ENCODE measurements around the gene HOGA1. TPM values are rescaled to one million over a fixed set of nuclear protein-coding genes. Genes with fewer than 3 reads are reported as not detected.

HOGA1 gene
- total and polyA plus RNA-seq, 2 donors (not counting 3 experiments of a cell fraction or from before 2014, with no cell fraction given), result 0.44 to 0.91 TPM

DNA sequence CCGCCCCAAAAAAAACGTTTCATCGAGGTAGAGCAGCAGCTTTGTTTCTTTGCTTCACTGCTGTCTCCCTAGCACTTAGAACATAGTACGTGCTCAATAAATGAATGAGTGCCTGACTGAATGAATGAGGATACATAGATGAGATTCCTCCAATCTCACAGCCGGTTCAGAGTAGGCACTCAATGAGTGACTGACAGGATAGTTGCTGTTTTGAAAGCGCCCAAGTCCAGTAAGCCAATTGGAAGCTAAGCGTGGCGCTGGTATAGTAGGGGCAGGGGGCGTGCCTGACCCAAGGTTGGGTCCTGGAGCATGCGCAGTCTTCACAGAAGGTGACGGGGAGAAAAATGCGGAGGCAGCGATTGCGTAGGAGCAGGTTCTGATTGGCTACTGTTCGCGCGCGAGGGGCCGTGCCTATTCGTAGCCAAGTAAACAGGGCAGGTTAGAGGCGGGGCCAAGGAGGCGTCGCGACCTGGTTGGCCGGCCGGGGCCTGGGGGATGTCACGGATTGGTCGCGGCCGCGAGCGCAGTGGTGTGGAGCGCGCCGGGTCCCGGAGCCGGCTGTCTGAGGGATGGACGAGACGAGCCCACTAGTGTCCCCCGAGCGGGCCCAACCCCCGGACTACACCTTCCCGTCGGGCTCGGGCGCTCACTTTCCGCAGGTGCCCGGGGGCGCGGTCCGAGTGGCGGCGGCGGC, 56.1 kb downstream of the HOGA1 start, which contains the start of gene PI4K2A:
Gene PI4K2A, plus strand, starts transcription at position 498 of the 694 bp plus-strand sequence. Its CDS starts 72 bp downstream, at position 570.
- Histone ChIP-seq H3K27me3 (ENCODE audit: control insufficient read depth in 2 of 2, insufficient read depth in 2 of 2, low read length in 2 of 2) (no peaks in the 10 kb centered on the region), H3K36me3 (ENCODE audit: control insufficient read depth in 2 of 2, extremely low read depth in 1 of 2, insufficient read depth in 2 of 2, low read length in 2 of 2) (peaks cover 0 to 6% of the 10 kb centered on the region in 2 experiments), H3K79me2 (ENCODE audit: control insufficient read depth, insufficient read depth, low read length) (peaks cover 12% of the 10 kb centered on the region), H3K4me1 (ENCODE audit: control insufficient read depth, extremely low read depth, insufficient read depth, low read length) (peaks cover 9% of the 10 kb centered on the region), H4K20me1 (replicated peaks; ENCODE audit: control insufficient read depth, extremely low read depth, insufficient read depth, low read length) (no peaks in the 10 kb centered on the region), H2AFZ (ENCODE audit: low read depth, low read length) (peak within 1 kb of the TSS; percentile 46), H3K27ac (ENCODE audit: insufficient read depth, low read depth, low read length) (peak within 1 kb of the TSS; percentile 9), H3K9ac (replicated peaks; ENCODE audit: extremely low read depth, insufficient read depth, low read length) (peak within 1 kb of the TSS; percentile 63), H3K9me1 (replicated peaks; ENCODE audit: control insufficient read depth, extremely low read depth, insufficient read depth, low read length) (no peaks in the 10 kb centered on the region), H3K4me3 (replicated peaks in 1 of 3; ENCODE audit: insufficient read depth in 1 of 3, low read depth in 1 of 3, low read length in 3 of 3) (peak within 1 kb of the TSS; percentile 51 to 73 (median 69)), H3K9me3 (replicated peaks; ENCODE audit: control insufficient read depth, insufficient read depth, low read length) (no peaks in the 10 kb centered on the region), H3K4me2 (ENCODE audit: insufficient read depth, low read length) (peak within 1 kb of the TSS; percentile 90)
- TF ChIP-seq MAX (IDR thresholded peaks at IDR 0.05; ENCODE audit: insufficient read depth, insufficient read length) (no peak), JUN (IDR thresholded peaks at IDR 0.05; ENCODE audit: borderline replicate concordance, insufficient read depth, insufficient read length, low read depth) (no peak), POLR2AphosphoS5 (IDR thresholded peaks at IDR 0.05; ENCODE audit: insufficient read depth, low read depth, low read length) (peak; percentile 70), POLR2A (IDR thresholded peaks at IDR 0.05; ENCODE audit: low read depth, low read length) (peak; percentile 62)
- dilution Hi-C loops (cut with MboI; ENCODE audit: extremely low pct_ligation_motif_present, low sequenced_read_pairs), result no loop called here
- no TSS peak for BruUV-seq (replicated peaks)
- FAIRE-seq (peak; percentile 95), DNase-seq (ENCODE audit: low read depth, low spot score) (peak; percentile 100)
- POLR2A ChIA-PET, result no interaction called here
- CTCF ChIA-PET, result interaction anchor here (0.8 to 1.1 kb wide), 4 partner anchors 9 to 44 kb away, joined by 3 to 6 read pairs (median 4); no protein-coding TSS in a partner anchor
- intact Hi-C loops (cut with micrococcal nuclease), result loop anchor here (1.0 kb wide), 2 partner anchors 9 to 47 kb away; partner anchors contain the start of gene AVPI1
